CD4-positive, CD25-positive, alpha-beta regulatory T cell (primary cell): Measurements from ENCODE around the gene ASAP3. TPM values are rescaled to one million over a fixed set of nuclear protein-coding genes. Genes with fewer than 3 reads are reported as not detected.
A peak's percentile ranks its signal among the peaks of the same experiment; 100 is the strongest.

Experiments
- ATAC-seq, 2 donors: fragments of 150-1000 bp; cut with Tn5 transposase; one replicate each; pipeline ENCODE4 v1.10.0; 2021; ENCODE audit warnings: low read depth in 2 of 2, moderate number of reproducible peaks in 2 of 2, moderate library complexity in 1 of 2
- DNase-seq, 3 donors: peaks; one replicate each; pipeline versions ENCODE4 v3.0.0 to v3.0.0-alpha.2; 2012 to 2022; ENCODE audit warnings: mixed read lengths in 1 of 3
- H3K27ac ChIP-seq: one replicate; pipeline ENCODE4 v1.7.0; 2013; ENCODE audit warnings: mild to moderate bottlenecking, low read length; ENCODE audit not compliant: insufficient read depth, poor library complexity, severe bottlenecking
- H3K27me3 ChIP-seq: one replicate; pipeline ENCODE4 v1.7.0; 2013; ENCODE audit warnings: low read length; ENCODE audit not compliant: control insufficient read depth, insufficient read depth
- H3K36me3 ChIP-seq: one replicate; pipeline ENCODE4 v1.7.0; 2013; ENCODE audit warnings: mild to moderate bottlenecking, low read length, moderate library complexity; ENCODE audit not compliant: control insufficient read depth, insufficient read depth
- H3K4me1 ChIP-seq: 2 replicates; pipeline ENCODE4 v1.7.0; 2013; ENCODE audit warnings: mild to moderate bottlenecking, low read length; ENCODE audit not compliant: insufficient read depth, control insufficient read depth, poor library complexity, severe bottlenecking
- H3K4me3 ChIP-seq: one replicate; pipeline ENCODE4 v1.7.0; 2013; ENCODE audit warnings: low read depth, mild to moderate bottlenecking, low read length, moderate library complexity
- H3K9me3 ChIP-seq, 2 experiments: 1 replicate in 1 of 2; 2 replicates in 1 of 2; pipeline ENCODE4 v1.7.0; 2013; ENCODE audit warnings: low read length in 2 of 2, mild to moderate bottlenecking in 1 of 2, moderate library complexity in 1 of 2; ENCODE audit not compliant: control insufficient read depth in 2 of 2
- H3K27ac Mint-ChIP-seq, 3 donors: one replicate each; pipeline ENCODE4 v1.8.0; 2020 to 2022; ENCODE audit warnings: mild to moderate bottlenecking in 3 of 3, mixed read lengths in 3 of 3, moderate library complexity in 2 of 3
- H3K27me3 Mint-ChIP-seq: one replicate; pipeline ENCODE4 v1.8.0; 2022; ENCODE audit warnings: mild to moderate bottlenecking, mixed read lengths
- H3K36me3 Mint-ChIP-seq: one replicate; pipeline ENCODE4 v1.8.0; 2020; ENCODE audit warnings: mixed read lengths
- H3K4me1 Mint-ChIP-seq, 4 donors: one replicate each; pipeline ENCODE4 v1.8.0; 2020 to 2022; ENCODE audit warnings: mixed read lengths in 4 of 4, mild to moderate bottlenecking in 1 of 4
- H3K4me3 Mint-ChIP-seq, 4 donors: one replicate each; pipeline ENCODE4 v1.8.0; 2020 to 2022; ENCODE audit warnings: mild to moderate bottlenecking in 4 of 4, mixed read lengths in 4 of 4, moderate library complexity in 3 of 4
- H3K9me3 Mint-ChIP-seq, 7 donors: one replicate each; pipeline ENCODE4 v1.8.0; 2020 to 2022; ENCODE audit warnings: mixed read lengths in 7 of 7, mild to moderate bottlenecking in 3 of 7, moderate library complexity in 2 of 7
- polyA plus RNA-seq, 4 donors: library from polyadenylated mRNA; unstranded; fragments of 300-500 nt; fragmentation: Illumina TruSeq; gene quantifications; one replicate each; pipeline ENCODE4 v1.2.3, GENCODE V29; 2021
- total RNA-seq: library from RNA; stranded (reverse); gene quantifications from one replicate; pipeline ENCODE4 v1.2.3, GENCODE V29; 2022

ASAP3 gene
- total and polyA plus RNA-seq, 5 donors from 2014 or later: 0.23 to 2.3 (median 0.49) TPM; not detected in 1

GRCh38 chr1:23449306-23449705 lies 34.7 kb downstream of the ASAP3 start:
- Mint-ChIP-seq H3K9me3 (peaks cover 0 to 2% (median 0%) of the 10 kb centered on the region in 7 donors), H3K4me3 (no peak overlapping the region), H3K27ac (no peak overlapping the region), H3K27me3 (peaks cover 8% of the 10 kb centered on the region), H3K4me1 (peaks cover 0 to 14% (median 4%) of the 10 kb centered on the region in 4 donors), H3K36me3 (no peaks in the 10 kb centered on the region)
- no peaks in the 10 kb centered on the region for H3K4me1 ChIP-seq
- H3K27ac ChIP-seq: no peak overlapping the region
- ATAC-seq: no peak
- no peak for DNase-seq
- H3K9me3 ChIP-seq: no peaks in the 10 kb centered on the region
- H3K4me3 ChIP-seq: no peak overlapping the region
- H3K27me3 ChIP-seq: peaks cover 7% of the 10 kb centered on the region
- no peaks in the 10 kb centered on the region for H3K36me3 ChIP-seq

- Histone ChIP-seq H3K9me3 (no peaks in the 10 kb centered on the region), H3K36me3 (no peaks in the 10 kb centered on the region), H3K27me3 (peaks cover 7% of the 10 kb centered on the region), H3K4me3 (no peak overlapping the region), H3K27ac (no peak overlapping the region), H3K4me1 (no peaks in the 10 kb centered on the region)
- DNase-seq: no peak
- H3K27ac Mint-ChIP-seq: no peak overlapping the region
- H3K36me3 Mint-ChIP-seq: no peaks in the 10 kb centered on the region
- peaks cover 0 to 2% (median 0%) of the 10 kb centered on the region in 7 donors for H3K9me3 Mint-ChIP-seq
- H3K4me3 Mint-ChIP-seq: no peak overlapping the region
- no peak for ATAC-seq
- H3K4me1 Mint-ChIP-seq: peaks cover 0 to 14% (median 4%) of the 10 kb centered on the region in 4 donors
- peaks cover 5% of the 10 kb centered on the region for H3K27me3 Mint-ChIP-seq
Observed at GRCh38 chr1:23448846-23449245, 35.1 kb downstream of the ASAP3 start.

- no peak overlapping the region for H3K27ac Mint-ChIP-seq
- DNase-seq (no peak), ATAC-seq (no peak)
- Histone ChIP-seq H3K27me3 (peaks cover 7% of the 10 kb centered on the region), H3K4me1 (no peaks in the 10 kb centered on the region), H3K36me3 (no peaks in the 10 kb centered on the region), H3K9me3 (no peaks in the 10 kb centered on the region), H3K4me3 (no peak overlapping the region), H3K27ac (no peak overlapping the region)
- H3K4me1 Mint-ChIP-seq: peaks cover 0 to 5% (median 4%) of the 10 kb centered on the region in 4 donors
- no peaks in the 10 kb centered on the region for H3K36me3 Mint-ChIP-seq
- peaks cover 8% of the 10 kb centered on the region for H3K27me3 Mint-ChIP-seq
- peaks cover 0 to 2% (median 0%) of the 10 kb centered on the region in 7 donors for H3K9me3 Mint-ChIP-seq
- no peak overlapping the region for H3K4me3 Mint-ChIP-seq
Observed at GRCh38 chr1:23446661-23447310, 37.2 kb downstream of the ASAP3 start.

- no peak overlapping the region for H3K27ac ChIP-seq
- no peak overlapping the region for H3K27ac Mint-ChIP-seq
- H3K36me3 Mint-ChIP-seq: no peaks in the 10 kb centered on the region
- DNase-seq: no peak
- no peaks in the 10 kb centered on the region for H3K36me3 ChIP-seq
- H3K9me3 Mint-ChIP-seq: peaks cover 0 to 2% (median 0%) of the 10 kb centered on the region in 7 donors
- H3K27me3 ChIP-seq: peaks cover 7% of the 10 kb centered on the region
- no peak for ATAC-seq
- peaks cover 0 to 5% (median 0%) of the 10 kb centered on the region in 4 donors for H3K4me1 Mint-ChIP-seq
- no peak overlapping the region for H3K4me3 ChIP-seq
- H3K9me3 ChIP-seq: no peaks in the 10 kb centered on the region
- H3K4me3 Mint-ChIP-seq: no peak overlapping the region
- peaks cover 9% of the 10 kb centered on the region for H3K27me3 Mint-ChIP-seq
- no peaks in the 10 kb centered on the region for H3K4me1 ChIP-seq
Observed at GRCh38 chr1:23444596-23445390, 39.2 kb downstream of the ASAP3 start.

- peaks cover 0 to 2% (median 0%) of the 10 kb centered on the region in 7 donors for H3K9me3 Mint-ChIP-seq
- no peak overlapping the region for H3K27ac Mint-ChIP-seq
- no peak for DNase-seq
- Histone ChIP-seq H3K4me1 (no peaks in the 10 kb centered on the region), H3K36me3 (no peaks in the 10 kb centered on the region), H3K27ac (no peak overlapping the region), H3K4me3 (no peak overlapping the region), H3K9me3 (no peaks in the 10 kb centered on the region), H3K27me3 (peaks cover 5% of the 10 kb centered on the region)
- H3K36me3 Mint-ChIP-seq: no peaks in the 10 kb centered on the region
- no peak overlapping the region for H3K4me3 Mint-ChIP-seq
- peaks cover 0 to 5% (median 0%) of the 10 kb centered on the region in 4 donors for H3K4me1 Mint-ChIP-seq
- ATAC-seq: no peak
- peaks cover 9% of the 10 kb centered on the region for H3K27me3 Mint-ChIP-seq
Observed at GRCh38 chr1:23444104-23444533, 39.9 kb downstream of the ASAP3 start.

- no peak overlapping the region for H3K27ac ChIP-seq
- H3K4me3 Mint-ChIP-seq: no peak overlapping the region
- no peaks in the 10 kb centered on the region for H3K27me3 ChIP-seq
- ATAC-seq (no peak), DNase-seq (no peak)
- peaks cover 0 to 5% (median 2%) of the 10 kb centered on the region in 4 donors for H3K4me1 Mint-ChIP-seq
- H3K9me3 Mint-ChIP-seq: peaks cover 0 to 2% (median 0%) of the 10 kb centered on the region in 7 donors
- peaks cover 9% of the 10 kb centered on the region for H3K27me3 Mint-ChIP-seq
- no peak overlapping the region for H3K27ac Mint-ChIP-seq
- no peak overlapping the region for H3K4me3 ChIP-seq
- H3K36me3 Mint-ChIP-seq: no peaks in the 10 kb centered on the region
- H3K36me3 ChIP-seq: no peaks in the 10 kb centered on the region
- no peaks in the 10 kb centered on the region for H3K4me1 ChIP-seq
- no peaks in the 10 kb centered on the region for H3K9me3 ChIP-seq
Observed at GRCh38 chr1:23442751-23443150, 41.2 kb downstream of the ASAP3 start.

- Histone ChIP-seq H3K27me3 (no peaks in the 10 kb centered on the region), H3K4me3 (no peak overlapping the region), H3K36me3 (no peaks in the 10 kb centered on the region), H3K4me1 (no peaks in the 10 kb centered on the region), H3K9me3 (no peaks in the 10 kb centered on the region), H3K27ac (no peak overlapping the region)
- Mint-ChIP-seq H3K27me3 (peaks cover 9% of the 10 kb centered on the region), H3K4me3 (no peak overlapping the region), H3K9me3 (peaks cover 0 to 2% (median 0%) of the 10 kb centered on the region in 7 donors), H3K4me1 (peaks cover 0 to 5% (median 2%) of the 10 kb centered on the region in 4 donors), H3K27ac (peak overlapping the region in 1 of 3 donors; percentile 46), H3K36me3 (no peaks in the 10 kb centered on the region)
- DNase-seq (no peak), ATAC-seq (no peak)
Observed at GRCh38 chr1:23441446-23442148, 42.4 kb downstream of the ASAP3 start.
